Osteoblast (primary cell): ENCODE data around the gene CELSR1. TPM values are rescaled to one million over a fixed set of nuclear protein-coding genes. Genes with fewer than 3 reads are reported as not detected.

Experiments
- DNase-seq: peaks from one replicate; pipeline ENCODE4 v3.0.0; 2011; ENCODE audit warnings: low spot score, mixed read lengths; ENCODE audit not compliant: insufficient read length; ENCODE audit errors: missing footprints
- H2AFZ ChIP-seq: 2 replicates; pipeline ENCODE4 v1.6.0; 2011; ENCODE audit warnings: mild to moderate bottlenecking, low read length
- H3K27ac ChIP-seq: 2 replicates; pipeline ENCODE4 v1.5.1; 2011; ENCODE audit warnings: mild to moderate bottlenecking, low read depth, low read length, moderate library complexity
- H3K27me3 ChIP-seq: 2 replicates; pipeline ENCODE4 v1.6.0; 2012; ENCODE audit warnings: mild to moderate bottlenecking, control low read depth, inconsistent platforms, low read length, moderate library complexity; ENCODE audit not compliant: insufficient read depth
- H3K36me3 ChIP-seq: 2 replicates; pipeline ENCODE4 v1.5.1; 2011; ENCODE audit warnings: mild to moderate bottlenecking, low read length, control low read depth, moderate library complexity; ENCODE audit not compliant: insufficient read depth
- H3K4me1 ChIP-seq: 2 replicates; pipeline ENCODE4 v1.5.1; 2011; ENCODE audit warnings: mild to moderate bottlenecking, low read length, control low read depth, moderate library complexity; ENCODE audit not compliant: insufficient read depth
- H3K4me2 ChIP-seq: 2 replicates; pipeline ENCODE4 v1.6.0; 2011; ENCODE audit warnings: mild to moderate bottlenecking, low read length; ENCODE audit not compliant: insufficient read depth
- H3K4me3 ChIP-seq: fragments of 200-600 bp; sonication (generic); 3 replicates; pipeline ENCODE4 v1.5.1; 2012; ENCODE audit warnings: mild to moderate bottlenecking, low read length, inconsistent platforms; ENCODE audit not compliant: insufficient read depth
- H3K79me2 ChIP-seq: 2 replicates; pipeline ENCODE4 v1.6.0; 2012; ENCODE audit warnings: mild to moderate bottlenecking, low read length, control low read depth, inconsistent platforms; ENCODE audit not compliant: insufficient read depth
- H3K9me3 ChIP-seq: 2 replicates; pipeline ENCODE4 v1.5.1; 2011; ENCODE audit warnings: low read depth, low read length, control low read depth
- H4K20me1 ChIP-seq: 2 replicates; pipeline ENCODE4 v1.6.0; 2012; ENCODE audit warnings: mild to moderate bottlenecking, low read length, control low read depth; ENCODE audit not compliant: insufficient read depth
- CTCF ChIP-seq: IDR thresholded peaks from 2 replicates; pipeline ENCODE4 v1.5.1; 2011; ENCODE audit warnings: mild to moderate bottlenecking, low read depth, low read length, moderate library complexity; ENCODE audit errors: extremely low read depth
- total RNA-seq: library from RNA; depleted of rRNA; stranded (reverse); fragments of >200 nt; gene quantifications from 2 replicates; pipeline ENCODE4 v1.2.3, GENCODE V29; 2012

CELSR1 gene
- total RNA-seq, 1 donor: 3.6 TPM

- Histone ChIP-seq H4K20me1 (no peaks in the 10 kb centered on the region), H3K4me1 (peaks cover 4% of the 10 kb centered on the region), H3K9me3 (no peaks in the 10 kb centered on the region), H3K36me3 (no peaks in the 10 kb centered on the region), H3K4me3 (no peak overlapping the region), H3K27me3 (no peaks in the 10 kb centered on the region), H2AFZ (peak overlapping the region; percentile 74), H3K79me2 (no peaks in the 10 kb centered on the region), H3K4me2 (no peak overlapping the region), H3K27ac (no peak overlapping the region)
- TF ChIP-seq CTCF: peak; percentile 67
- peak; percentile 97 for DNase-seq
Measured at GRCh38 chr22:46563381-46564083, 26.1 kb upstream of the CELSR1 start.

GRCh38 chr22:46561435-46561905, 24.1 kb upstream of the CELSR1 start:
- no peak for TF ChIP-seq CTCF
- peak overlapping the region; percentile 17 for H2AFZ ChIP-seq

GRCh38 chr22:46560696-46561295, 23.4 kb upstream of the CELSR1 start:
- H3K27ac ChIP-seq: no peak overlapping the region
- H3K79me2 ChIP-seq: no peaks in the 10 kb centered on the region
- peak; percentile 35 for DNase-seq
- no peaks in the 10 kb centered on the region for H3K27me3 ChIP-seq
- H3K9me3 ChIP-seq: peaks cover 5% of the 10 kb centered on the region
- no peaks in the 10 kb centered on the region for H3K36me3 ChIP-seq
- no peak for TF ChIP-seq CTCF
- H3K4me2 ChIP-seq: no peak overlapping the region
- H3K4me3 ChIP-seq: no peak overlapping the region
- H4K20me1 ChIP-seq: no peaks in the 10 kb centered on the region
- no peak overlapping the region for H2AFZ ChIP-seq
- H3K4me1 ChIP-seq: peaks cover 4% of the 10 kb centered on the region

More at GRCh38 chr22:46561435-46561905, 24.1 kb upstream of the CELSR1 start:
- Histone ChIP-seq H3K27ac (no peak overlapping the region), H3K36me3 (no peaks in the 10 kb centered on the region), H3K4me1 (peaks cover 4% of the 10 kb centered on the region), H4K20me1 (no peaks in the 10 kb centered on the region), H3K4me2 (no peak overlapping the region), H3K4me3 (no peak overlapping the region), H3K79me2 (no peaks in the 10 kb centered on the region), H3K9me3 (peaks cover 5% of the 10 kb centered on the region), H3K27me3 (no peaks in the 10 kb centered on the region)
- DNase-seq: peak; percentile 80

GRCh38 chr22:46557736-46558480, 20.5 kb upstream of the CELSR1 start:
- no peaks in the 10 kb centered on the region for H3K27me3 ChIP-seq
- H3K27ac ChIP-seq: no peak overlapping the region
- no peaks in the 10 kb centered on the region for H3K4me1 ChIP-seq
- DNase-seq: peak; percentile 36
- no peak overlapping the region for H3K4me3 ChIP-seq
- no peaks in the 10 kb centered on the region for H3K79me2 ChIP-seq
- H4K20me1 ChIP-seq: no peaks in the 10 kb centered on the region
- no peak for TF ChIP-seq CTCF
- H2AFZ ChIP-seq: no peak overlapping the region
- peaks cover 9% of the 10 kb centered on the region for H3K9me3 ChIP-seq
- H3K36me3 ChIP-seq: no peaks in the 10 kb centered on the region
- H3K4me2 ChIP-seq: no peak overlapping the region
